ENCODE results near the gene RTP4. TPM values are rescaled to one million over a fixed set of nuclear protein-coding genes. Genes with fewer than 3 reads are reported as not detected.

RTP4 gene
- total RNA-seq, 1 donor from 2014 or later, result 0.83 TPM

DNA sequence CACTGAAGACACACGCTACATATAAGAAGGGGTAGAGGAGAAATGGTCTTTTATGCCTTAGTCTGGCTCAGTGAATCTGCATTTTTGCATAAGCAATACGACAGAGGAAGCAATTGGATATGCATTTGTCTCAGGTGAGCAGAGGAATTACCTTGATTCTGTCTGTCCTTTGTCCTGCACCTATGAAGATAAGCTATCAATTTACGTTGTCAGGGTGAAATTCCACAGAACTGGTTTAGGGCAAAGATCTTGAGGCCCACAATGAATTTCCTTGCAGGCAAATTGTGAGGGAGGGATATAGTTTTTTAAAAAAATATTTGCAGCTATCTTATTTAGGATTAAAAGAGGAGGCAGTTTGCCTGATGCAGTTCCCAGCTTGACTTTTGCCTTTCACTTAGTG, 45.1 kb upstream of the RTP4 start:
- Mint-ChIP-seq H3K36me3 (no peaks in the 10 kb centered on the region), H3K4me1 (peaks cover 6% of the 10 kb centered on the region), H3K27ac (no peak overlapping the region), H3K4me3 (no peak overlapping the region), H3K9me3 (no peaks in the 10 kb centered on the region), H3K27me3 (ENCODE audit: low read depth) (peaks cover 6% of the 10 kb centered on the region)
- DNase-seq (ENCODE audit: low spot score in 2 of 2, unreplicated experiment in 2 of 2), result no peak
- no peak for TF ChIP-seq CTCF (IDR thresholded peaks at IDR 0.05; ENCODE audit: unreplicated experiment)

DNA sequence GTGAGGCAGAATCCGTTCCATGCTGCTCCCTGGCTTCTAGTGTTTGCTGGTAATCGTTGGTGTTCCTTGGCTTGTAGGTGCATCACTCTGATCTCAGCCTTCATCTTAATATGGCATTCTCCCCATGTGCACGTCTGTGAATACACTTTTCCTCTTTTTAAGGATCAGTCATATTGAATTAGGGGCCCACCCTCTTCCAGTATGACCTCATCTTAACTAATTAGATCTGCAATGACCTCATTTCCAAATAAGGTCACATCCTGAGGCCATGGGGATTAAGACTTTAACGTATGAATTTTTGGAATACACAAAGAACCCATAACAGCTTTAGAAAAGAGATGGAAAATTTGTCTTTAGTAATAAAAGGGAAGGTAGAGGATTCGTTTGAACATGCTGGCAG, 42.6 kb upstream of the RTP4 start:
- no peak for TF ChIP-seq CTCF (IDR thresholded peaks at IDR 0.05; ENCODE audit: unreplicated experiment)
- Mint-ChIP-seq H3K27me3 (ENCODE audit: low read depth) (peaks cover 2% of the 10 kb centered on the region), H3K9me3 (no peaks in the 10 kb centered on the region), H3K27ac (no peak overlapping the region), H3K4me1 (peaks cover 2% of the 10 kb centered on the region), H3K36me3 (no peaks in the 10 kb centered on the region), H3K4me3 (no peak overlapping the region)
- DNase-seq (ENCODE audit: low spot score in 2 of 2, unreplicated experiment in 2 of 2), result no peak

DNA sequence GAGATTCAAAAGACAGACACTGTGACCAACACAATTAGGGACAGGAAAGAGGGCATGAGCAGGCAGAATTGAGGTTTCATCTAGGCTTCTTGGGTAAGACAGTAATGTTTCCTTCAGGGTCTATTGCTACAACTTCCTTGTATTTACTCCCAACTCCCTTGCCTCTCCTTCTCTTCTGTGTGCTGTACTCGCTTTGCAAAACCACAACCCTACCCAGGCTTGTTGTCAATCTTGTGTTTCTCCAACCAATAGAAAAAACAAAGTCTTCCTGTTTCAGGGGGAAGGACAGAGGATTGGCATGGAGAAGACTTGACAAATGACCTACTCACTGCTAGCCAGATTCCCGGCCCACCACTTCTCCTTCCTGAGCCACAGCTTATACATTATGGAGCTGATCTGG, 40.3 kb upstream of the RTP4 start:
- H3K27ac Mint-ChIP-seq, result no peak overlapping the region
- no peak overlapping the region for H3K4me3 Mint-ChIP-seq
- no peak for TF ChIP-seq CTCF (IDR thresholded peaks at IDR 0.05; ENCODE audit: unreplicated experiment)
- H3K9me3 Mint-ChIP-seq, result no peaks in the 10 kb centered on the region
- H3K4me1 Mint-ChIP-seq, result no peaks in the 10 kb centered on the region
- DNase-seq (ENCODE audit: low spot score in 2 of 2, unreplicated experiment in 2 of 2), result no peak
- no peaks in the 10 kb centered on the region for H3K36me3 Mint-ChIP-seq
- H3K27me3 Mint-ChIP-seq (ENCODE audit: low read depth), result peaks cover 4% of the 10 kb centered on the region

DNA sequence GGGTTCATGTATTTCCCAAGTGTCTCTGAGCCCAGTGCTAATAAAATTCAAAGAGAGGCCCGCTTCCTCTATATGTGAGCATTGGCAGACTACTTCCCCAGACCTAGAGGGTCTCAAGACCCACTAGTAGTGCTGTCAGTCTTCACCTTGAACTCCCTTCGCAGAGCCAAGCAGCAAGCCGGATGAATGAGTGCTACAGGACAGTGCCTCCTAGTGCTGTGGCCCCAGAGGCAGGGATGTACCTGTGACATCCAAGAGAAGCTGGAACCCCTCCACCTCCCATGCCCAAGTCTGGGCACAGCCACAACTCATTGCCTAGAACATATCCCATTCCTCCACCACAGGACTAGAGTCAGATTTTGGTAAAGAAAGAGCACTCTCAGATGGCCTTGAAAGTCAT, 39.5 kb upstream of the RTP4 start:
- no peak for DNase-seq (ENCODE audit: low spot score in 2 of 2, unreplicated experiment in 2 of 2)
- TF ChIP-seq CTCF (IDR thresholded peaks at IDR 0.05; ENCODE audit: unreplicated experiment), result no peak
- Mint-ChIP-seq H3K36me3 (no peaks in the 10 kb centered on the region), H3K9me3 (no peaks in the 10 kb centered on the region), H3K27me3 (ENCODE audit: low read depth) (peaks cover 4% of the 10 kb centered on the region), H3K27ac (no peak overlapping the region), H3K4me3 (no peak overlapping the region), H3K4me1 (no peaks in the 10 kb centered on the region)

- TF ChIP-seq CTCF (IDR thresholded peaks at IDR 0.05; ENCODE audit: unreplicated experiment), result no peak
- H3K27me3 Mint-ChIP-seq (ENCODE audit: low read depth), result peaks cover 4% of the 10 kb centered on the region
- no peak for DNase-seq (ENCODE audit: low spot score in 2 of 2, unreplicated experiment in 2 of 2)
- H3K36me3 Mint-ChIP-seq, result no peaks in the 10 kb centered on the region
- H3K9me3 Mint-ChIP-seq, result no peaks in the 10 kb centered on the region
- H3K27ac Mint-ChIP-seq, result no peak overlapping the region
- H3K4me1 Mint-ChIP-seq, result no peaks in the 10 kb centered on the region
- no peak overlapping the region for H3K4me3 Mint-ChIP-seq
These were observed 33.3 kb upstream of the RTP4 start for GRCh38 chr3:187334904-187335303.

DNA sequence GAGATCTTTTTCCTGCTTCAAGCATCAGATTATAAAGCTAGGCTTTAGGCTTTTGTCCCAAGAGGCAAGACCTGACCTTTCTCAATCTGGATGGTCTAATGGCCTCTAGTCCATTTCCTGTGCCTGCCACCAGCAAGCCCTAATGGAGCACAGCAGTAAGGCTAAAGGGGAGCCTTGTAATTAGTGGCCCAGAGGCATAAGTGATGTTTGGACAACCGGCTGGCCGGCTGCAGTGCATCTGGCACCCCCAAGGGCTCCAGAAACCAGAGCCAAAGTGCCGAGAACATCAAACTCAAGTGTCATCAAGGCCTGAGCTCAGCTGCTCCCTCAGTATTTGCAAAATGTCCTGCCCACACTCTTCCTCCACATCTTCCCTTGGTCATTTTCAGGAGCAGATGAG, 31.9 kb upstream of the RTP4 start:
- no peak overlapping the region for H3K4me3 Mint-ChIP-seq
- no peaks in the 10 kb centered on the region for H3K4me1 Mint-ChIP-seq
- no peak for DNase-seq (ENCODE audit: low spot score in 2 of 2, unreplicated experiment in 2 of 2)
- no peaks in the 10 kb centered on the region for H3K36me3 Mint-ChIP-seq
- no peak overlapping the region for H3K27ac Mint-ChIP-seq
- no peaks in the 10 kb centered on the region for H3K9me3 Mint-ChIP-seq
- TF ChIP-seq CTCF (IDR thresholded peaks at IDR 0.05; ENCODE audit: unreplicated experiment), result no peak
- H3K27me3 Mint-ChIP-seq (ENCODE audit: low read depth), result peaks cover 4% of the 10 kb centered on the region
